OCI-LY3 (cell line): ENCODE data around the gene XRCC2.

Experiments
- H2AFZ ChIP-seq: fragments of 200-600, 300-600 bp; shearing (Covaris generic); 2 replicates; pipeline ENCODE4 v1.6.0; 2014; ENCODE audit warnings: antibody characterized with exemption, low read depth, low read length
- H3K27ac ChIP-seq: fragments of 200-600, 300-600 bp; sonication (generic); 2 replicates; pipeline ENCODE4 v1.5.1; 2014; ENCODE audit warnings: mild to moderate bottlenecking, low read length, moderate library complexity, mixed read lengths
- H3K27me3 ChIP-seq: fragments of 200-600, 300-600 bp; sonication (generic); 2 replicates; pipeline ENCODE4 v1.6.1; 2014; ENCODE audit warnings: low read depth, low read length, mixed read lengths
- H3K36me3 ChIP-seq: fragments of 200-600, 300-600 bp; sonication (generic); replicated peaks from 2 replicates; pipeline ENCODE3; 2014; ENCODE audit warnings: low read depth, low read length, mixed read lengths
- H3K4me1 ChIP-seq: fragments of 300-600, 200-600 bp; sonication (generic); 2 replicates; pipeline ENCODE4 v1.6.1; 2014; ENCODE audit warnings: low read length, mixed read lengths
- H3K4me2 ChIP-seq: fragments of 200-600, 300-600 bp; sonication (generic); 2 replicates; pipeline ENCODE4 v1.6.1; 2014; ENCODE audit warnings: low read length, mixed read lengths
- H3K4me3 ChIP-seq: fragments of 300-600, 200-600 bp; sonication (generic); 2 replicates; pipeline ENCODE4 v1.5.1; 2014; ENCODE audit warnings: antibody characterized with exemption, mild to moderate bottlenecking, low read length, moderate library complexity
- H3K79me2 ChIP-seq: fragments of 300-600, 200-600 bp; shearing (Covaris generic); 2 replicates; pipeline ENCODE4 v1.6.1; 2014; ENCODE audit warnings: mild to moderate bottlenecking, low read length, mixed read lengths
- H3K9ac ChIP-seq: fragments of 300-600, 200-600 bp; shearing (Covaris generic); 2 replicates; pipeline ENCODE4 v1.6.0; 2014; ENCODE audit warnings: mild to moderate bottlenecking, low read length, moderate library complexity
- H3K9me3 ChIP-seq: fragments of 200-600, 300-600 bp; shearing (Covaris generic); 2 replicates; pipeline ENCODE4 v1.6.1; 2014; ENCODE audit warnings: low read length, mixed read lengths; ENCODE audit not compliant: insufficient read depth
- H4K20me1 ChIP-seq: fragments of 200-600, 300-600 bp; sonication (generic); 2 replicates; pipeline ENCODE4 v1.6.1; 2016; ENCODE audit warnings: low read length, mixed read lengths; ENCODE audit not compliant: insufficient read depth
- EZH2phosphoT487 ChIP-seq: fragments of 200-600 bp; shearing (Covaris generic); IDR thresholded peaks from 2 replicates; pipeline ENCODE4 v1.6.1; 2018; ENCODE audit warnings: antibody characterized with exemption, mixed run types, low read depth
- TF ChIP-seq, protein P1 (sequence below): fragments of 200-600, 300-600 bp; sonication (generic); IDR thresholded peaks from 2 replicates; pipeline ENCODE4 v1.5.1; 2014; ENCODE audit warnings: antibody characterized with exemption, low read length, low read depth

XRCC2 gene

DNA sequence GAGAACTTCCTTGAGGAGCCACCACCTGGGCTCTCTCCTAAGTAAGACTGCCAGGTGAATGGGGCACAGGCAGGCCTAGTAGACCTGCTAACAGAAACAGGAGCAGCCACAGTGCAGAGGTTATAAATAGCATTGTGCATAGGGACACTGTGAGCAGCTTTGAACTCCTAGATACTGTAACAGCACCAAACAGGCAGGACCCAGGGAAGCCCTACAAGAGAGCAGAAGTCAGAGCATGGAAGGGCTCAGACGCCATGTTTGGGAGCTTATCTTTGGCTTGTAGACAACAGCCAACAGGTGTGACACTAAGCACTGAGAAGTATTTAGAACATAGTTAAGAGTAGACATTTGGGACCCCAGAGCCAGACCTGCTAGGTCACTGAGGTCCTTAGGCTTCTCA is 14.5 kb downstream of the XRCC2 start:
- Histone ChIP-seq H3K27me3 (no peaks in the 10 kb centered on the region), H3K79me2 (peaks cover 86% of the 10 kb centered on the region), H3K9me3 (no peaks in the 10 kb centered on the region), H3K4me1 (no peaks in the 10 kb centered on the region), H3K4me3 (no peak overlapping the region), H3K36me3 (peaks cover 30% of the 10 kb centered on the region), H3K27ac (no peak overlapping the region), H3K9ac (no peak overlapping the region), H2AFZ (no peak overlapping the region), H4K20me1 (peaks cover 26% of the 10 kb centered on the region), H3K4me2 (no peak overlapping the region)
- TF ChIP-seq, protein P1, sequence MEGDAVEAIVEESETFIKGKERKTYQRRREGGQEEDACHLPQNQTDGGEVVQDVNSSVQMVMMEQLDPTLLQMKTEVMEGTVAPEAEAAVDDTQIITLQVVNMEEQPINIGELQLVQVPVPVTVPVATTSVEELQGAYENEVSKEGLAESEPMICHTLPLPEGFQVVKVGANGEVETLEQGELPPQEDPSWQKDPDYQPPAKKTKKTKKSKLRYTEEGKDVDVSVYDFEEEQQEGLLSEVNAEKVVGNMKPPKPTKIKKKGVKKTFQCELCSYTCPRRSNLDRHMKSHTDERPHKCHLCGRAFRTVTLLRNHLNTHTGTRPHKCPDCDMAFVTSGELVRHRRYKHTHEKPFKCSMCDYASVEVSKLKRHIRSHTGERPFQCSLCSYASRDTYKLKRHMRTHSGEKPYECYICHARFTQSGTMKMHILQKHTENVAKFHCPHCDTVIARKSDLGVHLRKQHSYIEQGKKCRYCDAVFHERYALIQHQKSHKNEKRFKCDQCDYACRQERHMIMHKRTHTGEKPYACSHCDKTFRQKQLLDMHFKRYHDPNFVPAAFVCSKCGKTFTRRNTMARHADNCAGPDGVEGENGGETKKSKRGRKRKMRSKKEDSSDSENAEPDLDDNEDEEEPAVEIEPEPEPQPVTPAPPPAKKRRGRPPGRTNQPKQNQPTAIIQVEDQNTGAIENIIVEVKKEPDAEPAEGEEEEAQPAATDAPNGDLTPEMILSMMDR = no peak
- no peak for TF ChIP-seq EZH2phosphoT487

DNA sequence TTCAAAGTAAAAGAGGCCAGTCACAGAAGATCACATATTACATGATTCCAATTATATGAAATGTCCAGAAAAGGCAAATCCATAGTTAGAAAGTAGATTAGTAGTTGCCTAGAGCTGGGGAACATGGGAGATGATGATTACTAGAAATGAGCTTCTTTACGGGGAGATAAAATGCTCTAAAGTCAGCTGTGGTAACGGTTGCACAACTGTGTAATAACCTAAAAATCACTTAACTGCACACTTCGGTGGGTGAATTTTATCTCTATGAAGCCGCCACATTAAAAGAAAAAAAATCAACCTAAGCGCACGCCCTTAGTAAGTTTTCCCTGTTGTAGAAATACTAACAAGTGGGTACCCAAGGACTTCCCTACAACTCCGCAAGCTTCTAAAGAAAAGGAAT is 15.9 kb downstream of the XRCC2 start:
- Histone ChIP-seq H3K4me3 (no peak overlapping the region), H3K79me2 (peaks cover 76% of the 10 kb centered on the region), H3K9ac (no peak overlapping the region), H3K9me3 (no peaks in the 10 kb centered on the region), H3K27me3 (no peaks in the 10 kb centered on the region), H3K4me1 (no peaks in the 10 kb centered on the region), H3K4me2 (no peak overlapping the region), H4K20me1 (peaks cover 24% of the 10 kb centered on the region), H2AFZ (no peak overlapping the region), H3K27ac (no peak overlapping the region), H3K36me3 (peaks cover 30% of the 10 kb centered on the region)
- TF ChIP-seq, protein P1 = no peak
- no peak for TF ChIP-seq EZH2phosphoT487

DNA sequence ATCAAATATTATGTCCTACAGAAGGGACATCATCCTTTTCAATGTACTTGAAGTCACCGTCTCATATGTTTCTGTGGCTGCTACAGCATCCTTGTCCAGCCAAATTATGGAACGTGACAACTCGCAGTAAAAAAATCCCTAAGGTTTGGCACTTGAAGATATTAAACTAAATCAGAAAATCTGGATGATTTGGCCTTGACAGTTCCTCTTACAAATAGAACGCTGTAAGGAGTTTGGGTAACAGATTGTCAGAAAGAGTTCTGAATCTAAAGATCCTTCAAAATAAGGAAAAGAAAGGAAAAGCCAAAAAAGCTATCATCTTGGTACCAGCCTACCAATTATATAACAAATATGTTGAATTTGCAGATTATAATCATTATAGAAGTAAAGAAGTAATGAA is 21.0 kb downstream of the XRCC2 start:
- H3K27ac ChIP-seq = no peak overlapping the region
- H2AFZ ChIP-seq = no peak overlapping the region
- H3K4me1 ChIP-seq = no peaks in the 10 kb centered on the region
- no peaks in the 10 kb centered on the region for H3K9me3 ChIP-seq
- no peak overlapping the region for H3K4me2 ChIP-seq
- no peaks in the 10 kb centered on the region for H3K27me3 ChIP-seq
- H3K79me2 ChIP-seq = peaks cover 58% of the 10 kb centered on the region
- no peak for TF ChIP-seq EZH2phosphoT487
- TF ChIP-seq, protein P1 = no peak
- H3K4me3 ChIP-seq = no peak overlapping the region
- peaks cover 6% of the 10 kb centered on the region; the same call in 1 of the 2 replicates for H4K20me1 ChIP-seq
- peaks cover 48% of the 10 kb centered on the region for H3K36me3 ChIP-seq
- no peak overlapping the region for H3K9ac ChIP-seq

- no peak overlapping the region for H2AFZ ChIP-seq
- no peaks in the 10 kb centered on the region for H3K9me3 ChIP-seq
- H3K4me3 ChIP-seq = no peak overlapping the region
- H3K27me3 ChIP-seq = no peaks in the 10 kb centered on the region
- peaks cover 28% of the 10 kb centered on the region for H3K79me2 ChIP-seq
- no peaks in the 10 kb centered on the region; the same call in none of the 2 replicates for H4K20me1 ChIP-seq
- TF ChIP-seq, protein P1 = no peak
- TF ChIP-seq EZH2phosphoT487 = no peak
- H3K4me2 ChIP-seq = no peak overlapping the region
- peaks cover 54% of the 10 kb centered on the region for H3K36me3 ChIP-seq
- H3K4me1 ChIP-seq = no peaks in the 10 kb centered on the region
- H3K27ac ChIP-seq = no peak overlapping the region
- H3K9ac ChIP-seq = no peak overlapping the region
Measured at GRCh38 chr7:152649220-152649619, 26.7 kb downstream of the XRCC2 start.
